Smooth muscle cell of the brain vasculature (primary cell): Measurements from ENCODE around the gene RNF141.

Experiments used
- DNase-seq: peaks from one replicate; pipeline ENCODE4 v3.0.0-alpha.2; 2012; ENCODE audit warnings: low read depth, low spot score

Gene RNF141

DNA sequence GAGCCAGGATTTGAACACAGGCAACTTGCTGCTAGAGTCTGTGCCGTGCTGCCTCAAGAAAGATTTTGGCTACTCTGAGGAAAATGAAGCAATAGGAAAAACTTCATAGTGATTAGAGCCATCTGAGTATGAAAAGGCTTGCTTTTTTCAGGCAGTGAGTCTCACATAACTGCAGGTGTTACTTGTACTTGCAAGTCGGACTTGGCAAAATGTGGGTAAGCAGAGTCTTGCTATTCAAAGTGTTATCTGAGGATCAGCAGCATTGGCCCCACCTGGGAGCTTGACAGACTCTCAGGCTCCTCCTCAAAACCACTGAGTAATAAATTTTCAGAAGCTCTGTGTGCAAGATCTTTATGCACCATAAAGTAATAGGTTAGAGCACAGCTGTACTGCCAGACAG is 18.1 kb downstream of the RNF141 start:
- DNase-seq = no peak

GRCh38 chr11:10522276-10522675 is 18.7 kb downstream of the RNF141 start:
- DNase-seq = no peak

GRCh38 chr11:10520562-10520961 is 20.4 kb downstream of the RNF141 start:
- no peak for DNase-seq

DNA sequence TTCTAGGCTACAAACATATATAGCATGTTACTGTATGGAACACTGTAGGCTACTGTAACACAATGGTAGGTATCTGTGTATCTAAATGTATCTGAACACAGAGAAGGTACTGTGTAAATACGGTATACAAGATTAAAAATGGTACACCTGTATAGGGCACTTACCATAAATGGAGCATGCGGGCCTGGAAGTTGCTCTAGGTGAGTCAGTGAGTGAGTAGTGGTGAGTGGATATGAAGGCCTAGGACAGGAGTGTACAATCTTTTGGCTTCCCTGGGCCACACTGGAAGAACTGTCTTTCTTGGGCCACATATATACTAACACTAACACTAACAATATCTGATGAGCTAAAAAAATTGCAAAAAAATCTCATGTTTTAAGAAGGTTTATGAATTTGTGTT is 21.4 kb downstream of the RNF141 start:
- no peak for DNase-seq

GRCh38 chr11:10518891-10519290 is 22.1 kb downstream of the RNF141 start:
- DNase-seq = no peak

GRCh38 chr11:10518123-10518522 is 22.9 kb downstream of the RNF141 start:
- DNase-seq = no peak

DNA sequence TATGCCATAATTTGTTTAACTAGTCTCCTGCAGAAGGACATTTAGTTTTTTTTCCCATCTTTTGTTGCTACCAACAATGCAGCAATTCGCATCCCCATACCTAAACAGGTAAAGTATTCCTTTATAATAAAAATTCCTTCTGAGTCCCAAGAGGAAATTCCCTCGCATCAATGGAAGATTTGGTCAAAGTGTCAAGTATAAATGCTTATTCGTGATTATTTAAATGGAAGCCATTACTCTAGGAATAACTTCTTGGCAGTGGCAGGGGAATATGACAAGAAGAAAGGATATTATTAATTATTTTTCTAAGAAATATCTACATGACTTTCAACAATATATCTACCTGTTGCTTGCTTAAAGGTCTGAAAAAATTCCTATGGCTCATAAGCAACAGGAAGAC is 25.6 kb downstream of the RNF141 start:
- DNase-seq = no peak

GRCh38 chr11:10514709-10515108 is 26.3 kb downstream of the RNF141 start:
- no peak for DNase-seq

DNA sequence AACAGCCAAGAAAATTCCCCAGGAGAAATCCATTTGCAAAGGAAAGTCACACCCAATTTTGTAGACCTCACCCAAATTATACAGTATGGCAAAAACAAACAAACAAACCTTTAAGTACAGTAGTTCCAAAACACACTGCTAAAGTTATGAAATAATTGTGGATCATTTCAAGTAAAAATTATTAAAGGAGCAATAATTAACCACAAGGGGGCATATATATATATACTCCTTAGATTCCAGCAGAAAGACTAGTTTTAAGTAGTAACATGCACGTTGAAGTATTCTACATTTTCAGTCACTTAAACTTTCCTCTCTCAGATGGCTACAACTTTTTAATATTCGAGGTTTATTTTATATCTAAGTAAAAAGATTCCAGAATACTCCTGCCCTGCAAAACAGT is 26.8 kb downstream of the RNF141 start:
- DNase-seq = no peak

GRCh38 chr11:10511181-10511621 is 29.8 kb downstream of the RNF141 start:
- no peak for DNase-seq

GRCh38 chr11:10506008-10506370 is 35.0 kb downstream of the RNF141 start:
- no peak for DNase-seq

- no peak for DNase-seq
These were observed 35.5 kb downstream of the RNF141 start for GRCh38 chr11:10505278-10506007.

GRCh38 chr11:10504490-10504889 is 36.5 kb downstream of the RNF141 start:
- DNase-seq = no peak

DNA sequence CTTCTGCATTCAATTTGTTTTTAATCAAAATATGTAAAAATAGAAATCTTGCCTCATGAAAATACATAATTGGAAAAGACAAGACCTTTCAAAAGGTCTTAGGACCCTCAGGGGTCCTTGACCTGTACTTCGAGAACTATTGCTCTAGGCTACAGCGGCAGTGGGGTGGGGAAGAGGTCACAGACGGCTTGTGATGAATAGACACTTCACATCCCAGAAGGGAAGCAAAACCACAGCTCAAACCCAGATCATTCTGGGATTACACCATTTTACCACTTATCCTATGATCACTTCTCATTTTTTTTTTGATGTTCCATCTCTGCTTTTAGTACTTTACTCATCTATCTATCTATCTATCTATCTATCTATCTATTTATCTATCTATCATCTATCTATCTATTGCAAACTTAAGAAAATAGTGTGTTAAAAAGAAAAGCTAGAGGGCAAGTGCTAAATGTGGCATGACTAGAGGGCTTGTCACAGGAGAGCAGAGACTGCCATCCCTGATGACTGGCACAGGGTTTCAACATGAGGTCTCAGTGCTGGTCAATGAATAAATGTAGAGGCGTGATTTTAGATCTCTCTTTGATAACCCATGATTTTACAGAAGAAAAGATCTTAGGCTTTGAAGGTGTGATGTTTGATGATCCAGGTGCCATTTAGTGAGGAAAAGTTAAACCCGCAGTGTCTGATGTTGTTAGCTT is 37.1 kb downstream of the RNF141 start:
- DNase-seq = no peak

GRCh38 chr11:10503221-10503620 is 37.8 kb downstream of the RNF141 start:
- no peak for DNase-seq

DNA sequence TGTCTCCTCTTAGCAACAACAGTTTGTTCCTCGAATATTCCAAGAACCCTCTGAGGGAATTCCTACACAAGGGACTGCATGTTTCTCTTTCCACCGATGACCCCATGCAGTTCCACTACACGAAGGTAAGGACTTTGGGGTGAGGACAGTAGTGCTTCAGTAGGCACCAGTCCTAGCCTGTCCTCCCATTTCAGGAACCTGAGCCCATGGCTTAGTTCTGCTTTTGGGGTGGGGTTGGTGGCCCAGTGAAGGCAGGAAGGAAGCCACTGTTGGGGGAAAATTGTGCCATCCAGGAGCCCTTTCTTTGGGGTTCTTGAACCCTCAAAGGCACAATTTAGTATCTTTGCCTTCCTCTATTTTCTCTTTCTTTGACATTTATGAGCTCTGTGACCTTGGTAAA is 38.2 kb downstream of the RNF141 start:
- no peak for DNase-seq

DNA sequence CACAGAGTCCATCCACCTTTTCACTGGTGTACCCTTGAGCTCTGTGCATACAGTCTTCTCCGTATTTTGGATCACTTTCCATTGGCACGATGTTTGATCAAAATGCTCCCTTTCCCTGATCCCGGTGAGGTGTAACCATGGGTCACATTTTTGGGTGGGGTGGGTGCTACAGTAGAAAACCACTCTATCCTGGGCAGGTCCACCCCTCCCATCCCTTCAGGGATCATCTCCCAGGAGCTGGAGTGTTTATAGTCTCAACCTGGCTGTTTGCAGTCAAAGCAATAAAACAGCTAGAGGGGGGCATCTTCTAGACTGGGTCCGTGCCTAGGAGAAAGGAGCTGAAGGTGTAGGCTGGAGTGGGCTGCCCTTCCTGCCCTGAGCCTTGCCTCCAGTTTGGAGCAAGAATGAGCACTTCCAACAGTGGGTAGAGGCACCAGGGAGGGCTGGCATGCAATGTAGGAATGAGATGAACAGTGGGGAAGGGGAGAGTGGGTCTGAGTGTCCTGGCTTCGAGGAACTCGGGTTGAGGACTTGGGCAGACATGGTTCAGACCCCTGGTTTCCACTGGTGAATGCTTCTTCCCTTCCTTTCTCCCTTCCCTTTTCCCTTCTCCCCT is 38.8 kb downstream of the RNF141 start:
- no peak for DNase-seq

GRCh38 chr11:10500757-10501684 is 40.0 kb downstream of the RNF141 start:
- DNase-seq = no peak

DNA sequence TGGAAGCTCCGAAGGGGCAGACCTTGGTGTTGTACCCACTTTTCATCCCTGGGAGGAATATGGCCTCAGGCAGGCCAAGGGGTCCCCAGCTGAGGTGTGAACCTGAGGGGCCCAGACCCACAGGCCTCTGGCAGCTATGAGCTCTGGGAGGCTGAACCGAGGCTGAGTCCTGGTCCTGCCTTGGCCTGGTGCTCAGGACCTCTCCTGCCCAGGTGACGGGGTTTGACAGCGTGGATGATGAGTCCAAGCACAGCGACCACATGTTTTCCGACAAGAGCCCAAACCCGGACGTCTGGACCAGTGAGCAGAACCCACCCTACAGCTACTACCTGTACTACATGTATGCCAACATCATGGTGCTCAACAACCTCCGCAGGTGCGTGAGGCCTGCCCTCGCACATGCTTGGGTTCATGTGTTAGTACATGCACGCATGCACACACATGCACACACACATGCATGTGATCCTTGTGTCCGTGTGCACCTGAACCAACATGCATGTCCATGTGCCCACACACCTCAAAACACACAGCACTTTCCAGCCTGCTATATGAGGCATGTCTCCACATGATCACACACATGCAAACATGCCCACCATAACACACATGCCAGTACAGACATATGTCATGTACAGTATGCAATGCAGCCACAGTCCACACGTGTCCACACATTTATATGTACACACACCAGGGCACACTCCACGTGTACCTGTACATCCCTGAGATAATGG is 40.9 kb downstream of the RNF141 start:
- DNase-seq = no peak

DNA sequence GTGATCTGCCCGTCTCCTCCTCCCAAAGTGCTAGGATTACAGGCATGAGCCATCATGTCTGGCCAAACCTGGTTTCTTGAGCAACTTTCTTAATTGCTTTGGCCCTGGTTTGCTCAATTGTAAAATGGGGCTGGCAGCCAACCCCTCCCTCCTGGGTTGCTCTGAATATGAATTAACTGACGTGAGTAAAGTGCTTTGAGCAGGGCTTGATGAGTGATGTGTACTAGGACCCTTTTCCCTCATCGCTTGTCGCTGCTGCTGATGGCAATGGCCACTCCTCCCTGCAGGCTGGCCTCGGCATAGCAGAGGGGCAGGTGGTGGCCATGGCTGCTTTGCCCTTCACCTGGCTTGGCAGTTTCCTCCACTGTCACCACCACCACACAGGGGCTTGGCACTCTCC is 41.5 kb downstream of the RNF141 start:
- no peak for DNase-seq
